Aorta (tissue), 5 donors: ENCODE results near the gene EEPD1. TPM values are rescaled to one million over a fixed set of nuclear protein-coding genes. Genes with fewer than 3 reads are reported as not detected.

Experiments used
- ATAC-seq: fragments of 200-7000 bp; cut with Tn5 transposase; one replicate; pipeline ENCODE4 v1.9.1; 2022; ENCODE audit warnings: moderate library complexity; ENCODE audit not compliant: low FRiP score
- DNase-seq, 2 donors: peaks; one replicate each; pipeline ENCODE4 v3.0.0-alpha.2; 2020
- H3K27ac ChIP-seq, 2 donors: one replicate each; pipeline ENCODE4 v1.5.1; 2013; ENCODE audit warnings: low read length in 2 of 2, mild to moderate bottlenecking in 2 of 2, moderate library complexity in 2 of 2, control low read depth in 1 of 2, inconsistent platforms in 1 of 2, low read depth in 1 of 2
- H3K27me3 ChIP-seq, 2 donors: one replicate each; pipeline ENCODE4 v1.6.1; 2013; ENCODE audit warnings: control low read depth in 1 of 2, low read length in 1 of 2, mild to moderate bottlenecking in 1 of 2, moderate library complexity in 1 of 2; ENCODE audit not compliant: insufficient read depth in 2 of 2, control insufficient read depth in 1 of 2
- H3K36me3 ChIP-seq, 2 donors: one replicate each; pipeline ENCODE4 v1.6.1; 2013; ENCODE audit warnings: control low read depth in 1 of 2, low read length in 1 of 2, mild to moderate bottlenecking in 1 of 2; ENCODE audit not compliant: insufficient read depth in 2 of 2, control insufficient read depth in 1 of 2
- H3K4me1 ChIP-seq, 2 donors: one replicate each; pipeline ENCODE4 v1.6.1; 2013; ENCODE audit warnings: low read length in 2 of 2, control low read depth in 1 of 2, mild to moderate bottlenecking in 1 of 2, moderate library complexity in 1 of 2; ENCODE audit not compliant: insufficient read depth in 2 of 2, control insufficient read depth in 1 of 2
- H3K4me3 ChIP-seq, 2 donors: one replicate each; pipeline ENCODE4 v1.5.1; 2013; ENCODE audit warnings: low read length in 2 of 2, control low read depth in 1 of 2, mild to moderate bottlenecking in 1 of 2
- H3K9me3 ChIP-seq: one replicate; pipeline ENCODE4 v1.6.1; 2013; ENCODE audit warnings: mild to moderate bottlenecking, low read length; ENCODE audit not compliant: control insufficient read depth
- WGBS, 2 donors: extraction: QIAGEN DNeasy Blood & Tissue Kit; methylation state at CpG; one replicate each; pipeline ENCODE4 v1.1.7; 2013; 5-methylcytosine and 5-hydroxymethylcytosine counted together
- intact Hi-C, 2 donors: fragments of 100-400 bp; cut with DNase I; formaldehyde crosslinking; loops; one replicate each; pipeline versions ENCODE4 v1.14.2 to v1.15.0; 2022
- polyA plus RNA-seq, 2 donors: library from polyadenylated mRNA; stranded (reverse); fragments of 200-250 nt; gene quantifications; one replicate each; pipeline ENCODE4 v1.2.3, GENCODE V29; 2013
- total RNA-seq, 2 donors: library from RNA; stranded (reverse); fragmentation: NEBNext Ultra II Directional; extraction: Animal tissue kit (Norgen Biotek cat#: 25700); gene quantifications; one replicate each; pipeline ENCODE4 v1.2.1, GENCODE V29; 2021
- donor health status: healthy with polysubstance abuse.
- donor health status: Bipolar disorder and iron deficiency.
- donor health status: DM: no; HTN: no; CAD: no.
- donor health status: DM: no; HTN: no; CAD: no.
- donor health status: DM: yes; HTN: yes; CAD: no.

EEPD1 gene
- total and polyA plus RNA-seq, 4 donors: 12.4 to 100 (median 14.9) TPM

- DNase-seq: no peak
- Histone ChIP-seq H3K27me3 (no peaks in the 10 kb centered on the region), H3K9me3 (no peaks in the 10 kb centered on the region), H3K4me3 (no peak overlapping the region), H3K27ac (no peak overlapping the region), H3K4me1 (peaks cover 2 to 5% of the 10 kb centered on the region in 2 donors), H3K36me3 (no peaks in the 10 kb centered on the region)
- ATAC-seq: no peak
- intact Hi-C loops: no loop called here
- 85 to 90% methylated on average over 4 of the region's 4 CpGs for WGBS, 2 donors
Measured at GRCh38 chr7:36188906-36189305, 35.9 kb downstream of the EEPD1 start.

GRCh38 chr7:36190447-36191291, 37.6 kb downstream of the EEPD1 start:
- H3K27me3 ChIP-seq: no peaks in the 10 kb centered on the region
- peaks cover 2 to 5% of the 10 kb centered on the region in 2 donors for H3K4me1 ChIP-seq
- peak in 1 of 2 donors; percentile 76 for DNase-seq
- H3K4me3 ChIP-seq: no peak overlapping the region
- 78 to 84% methylated on average over 5 of the region's 5 CpGs for WGBS, 2 donors
- no peaks in the 10 kb centered on the region for H3K9me3 ChIP-seq
- H3K36me3 ChIP-seq: no peaks in the 10 kb centered on the region
- intact Hi-C loops: no loop called here
- peak; percentile 49 for ATAC-seq
- H3K27ac ChIP-seq: no peak overlapping the region

- WGBS, 2 donors: 82 to 87% methylated on average over 7 of the region's 7 CpGs
- intact Hi-C loops: no loop called here
- ATAC-seq (no peak), DNase-seq (no peak)
- Histone ChIP-seq H3K9me3 (no peaks in the 10 kb centered on the region), H3K4me1 (peaks cover 0 to 5% of the 10 kb centered on the region in 2 donors), H3K4me3 (no peak overlapping the region), H3K27ac (no peak overlapping the region), H3K36me3 (no peaks in the 10 kb centered on the region), H3K27me3 (no peaks in the 10 kb centered on the region)
Measured at GRCh38 chr7:36191292-36191920, 38.4 kb downstream of the EEPD1 start.

GRCh38 chr7:36192053-36192824, 39.2 kb downstream of the EEPD1 start:
- ATAC-seq (peak; percentile 53), DNase-seq (peak in 1 of 2 donors; percentile 75)
- Histone ChIP-seq H3K27ac (no peak overlapping the region), H3K36me3 (no peaks in the 10 kb centered on the region), H3K4me3 (no peak overlapping the region), H3K27me3 (no peaks in the 10 kb centered on the region), H3K4me1 (peaks cover 0 to 5% of the 10 kb centered on the region in 2 donors), H3K9me3 (no peaks in the 10 kb centered on the region)
- intact Hi-C loops: no loop called here
- 87 to 88% methylated on average over 11 of the region's 11 CpGs for WGBS, 2 donors

- 95% methylated on average over 7 of the region's 7 CpGs for WGBS, 2 donors
- Histone ChIP-seq H3K4me1 (peaks cover 0 to 5% of the 10 kb centered on the region in 2 donors), H3K4me3 (no peak overlapping the region), H3K27me3 (no peaks in the 10 kb centered on the region), H3K9me3 (no peaks in the 10 kb centered on the region), H3K36me3 (no peaks in the 10 kb centered on the region), H3K27ac (no peak overlapping the region)
- intact Hi-C loops: no loop called here
- no peak for DNase-seq
- no peak for ATAC-seq
Measured at GRCh38 chr7:36192877-36193276, 39.8 kb downstream of the EEPD1 start.

- intact Hi-C loops: no loop called here
- no peak overlapping the region for H3K27ac ChIP-seq
- H3K9me3 ChIP-seq: no peaks in the 10 kb centered on the region
- no peaks in the 10 kb centered on the region for H3K36me3 ChIP-seq
- no peak for DNase-seq
- WGBS, 2 donors: 71 to 79% methylated on average over 4 of the region's 4 CpGs
- ATAC-seq: no peak
- no peaks in the 10 kb centered on the region for H3K27me3 ChIP-seq
- H3K4me3 ChIP-seq: no peak overlapping the region
- peaks cover 0 to 3% of the 10 kb centered on the region in 2 donors for H3K4me1 ChIP-seq
Measured at GRCh38 chr7:36198854-36199266, 45.8 kb downstream of the EEPD1 start.

GRCh38 chr7:36199329-36199728, 46.3 kb downstream of the EEPD1 start:
- no peaks in the 10 kb centered on the region for H3K27me3 ChIP-seq
- H3K36me3 ChIP-seq: no peaks in the 10 kb centered on the region
- H3K27ac ChIP-seq: no peak overlapping the region
- H3K4me1 ChIP-seq: peaks cover 0 to 3% of the 10 kb centered on the region in 2 donors
- no peak for ATAC-seq
- 75 to 78% methylated on average over 1 of the region's 1 CpG for WGBS, 2 donors
- no peaks in the 10 kb centered on the region for H3K9me3 ChIP-seq
- H3K4me3 ChIP-seq: no peak overlapping the region
- intact Hi-C loops: no loop called here
- DNase-seq: no peak

GRCh38 chr7:36201122-36201723, 48.2 kb downstream of the EEPD1 start:
- DNase-seq (no peak), ATAC-seq (no peak)
- 95 to 96% methylated on average over 5 of the region's 5 CpGs for WGBS, 2 donors
- Histone ChIP-seq H3K27me3 (no peaks in the 10 kb centered on the region), H3K4me3 (no peak overlapping the region), H3K9me3 (no peaks in the 10 kb centered on the region), H3K4me1 (peaks cover 0 to 3% of the 10 kb centered on the region in 2 donors), H3K27ac (no peak overlapping the region), H3K36me3 (no peaks in the 10 kb centered on the region)
- intact Hi-C loops: no loop called here
